GM12891 (cell line): ENCODE data around the gene TARS2.

Experiments used
- PAX5 ChIP-seq: IDR thresholded peaks from 2 replicates; pipeline ENCODE4 v1.6.1; 2011; ENCODE audit warnings: low read length, moderate library complexity, mild to moderate bottlenecking; ENCODE audit not compliant: insufficient read depth, severe bottlenecking
- POLR2A ChIP-seq: IDR thresholded peaks from 2 replicates; pipeline ENCODE4 v1.6.1; 2011; ENCODE audit warnings: low read depth, low read length, control low read depth
- POLR2AphosphoS5 ChIP-seq: IDR thresholded peaks from 2 replicates; pipeline ENCODE4 v1.6.1; 2011; ENCODE audit warnings: low read depth, low read length, control low read depth
- TAF1 ChIP-seq: IDR thresholded peaks from 2 replicates; pipeline ENCODE4 v1.6.1; 2011; ENCODE audit warnings: low read depth, low read length, control low read depth

DNA sequence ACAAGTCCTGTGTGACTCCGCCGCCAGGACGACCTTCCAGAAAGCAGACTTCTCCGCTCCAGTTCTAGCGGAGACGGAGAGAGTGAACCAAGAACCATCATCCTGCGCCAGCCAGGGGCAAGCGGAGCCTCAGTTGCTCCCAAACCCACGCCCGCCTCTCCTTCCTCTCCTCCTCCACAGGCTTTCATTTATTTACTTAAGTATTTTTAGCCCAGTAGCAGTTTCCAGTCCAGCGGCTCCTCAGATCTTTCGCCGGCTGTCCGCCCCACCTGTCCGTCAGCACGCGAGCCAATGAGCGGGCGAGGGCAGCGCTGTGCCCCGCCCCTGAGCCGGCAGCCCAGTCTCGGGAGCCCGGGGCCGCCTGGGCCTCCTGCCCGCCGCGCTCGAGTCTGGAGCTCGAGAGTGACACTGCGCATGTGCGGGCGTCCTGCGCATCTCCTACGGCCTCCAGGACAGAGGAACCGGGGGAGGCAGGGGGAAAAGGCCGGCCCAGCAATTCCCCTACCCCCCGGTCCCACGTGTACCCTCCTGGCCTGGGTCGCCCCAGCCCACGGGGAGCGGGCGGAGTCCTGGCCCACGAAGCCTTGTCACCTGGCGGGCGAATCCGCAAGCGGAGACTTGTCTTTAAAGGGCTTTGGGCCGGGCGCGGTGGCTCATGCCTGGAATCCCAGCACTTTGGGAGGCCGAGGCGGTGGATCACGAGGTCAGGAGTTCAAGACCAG lies 28.3 kb downstream of the TARS2 start, which contains the start of gene FALEC:
- TF ChIP-seq POLR2AphosphoS5 = no peak
- no peak for TF ChIP-seq POLR2A
- TF ChIP-seq PAX5 = peak; percentile 52
- no peak for TF ChIP-seq TAF1
